Epidermal melanocyte (primary cell): ENCODE data around the gene NCAPH2.

Experiments
- DNase-seq: peaks from one replicate; pipeline ENCODE4 v3.0.0; 2011; ENCODE audit warnings: low spot score; ENCODE audit not compliant: insufficient read length

The NCAPH2 gene

DNA sequence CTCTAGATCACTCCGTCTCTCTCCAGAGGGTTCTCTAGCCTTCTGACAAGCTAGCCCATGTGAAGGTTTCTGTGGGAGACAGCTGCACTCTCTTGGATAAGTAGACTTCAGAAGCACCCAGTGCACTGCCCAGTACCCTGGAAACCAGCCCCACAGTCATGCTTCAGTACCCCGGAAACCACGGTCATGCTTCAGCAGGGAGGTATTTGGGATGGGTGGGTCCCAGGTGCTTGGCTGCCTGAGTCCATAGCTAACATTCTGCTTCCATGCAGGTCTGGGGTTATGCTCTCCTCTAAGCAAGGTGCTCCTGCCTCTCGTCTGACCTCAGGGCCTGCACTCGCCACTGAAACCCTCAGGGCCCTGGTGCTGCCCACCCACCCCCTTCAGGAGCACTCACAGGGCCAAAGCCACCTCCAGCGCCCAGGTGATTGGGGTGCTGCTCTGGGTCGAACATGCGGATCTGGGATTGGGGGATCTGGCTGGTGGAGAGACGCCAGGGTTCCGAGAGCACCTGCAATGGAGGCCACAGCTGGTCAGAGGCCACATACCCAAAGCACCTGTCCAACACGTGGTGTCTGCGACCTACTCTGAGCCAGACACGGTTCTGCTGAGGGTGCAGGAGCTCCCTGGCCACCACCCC, 62.0 kb downstream of the NCAPH2 start:
- DNase-seq = no peak

DNA sequence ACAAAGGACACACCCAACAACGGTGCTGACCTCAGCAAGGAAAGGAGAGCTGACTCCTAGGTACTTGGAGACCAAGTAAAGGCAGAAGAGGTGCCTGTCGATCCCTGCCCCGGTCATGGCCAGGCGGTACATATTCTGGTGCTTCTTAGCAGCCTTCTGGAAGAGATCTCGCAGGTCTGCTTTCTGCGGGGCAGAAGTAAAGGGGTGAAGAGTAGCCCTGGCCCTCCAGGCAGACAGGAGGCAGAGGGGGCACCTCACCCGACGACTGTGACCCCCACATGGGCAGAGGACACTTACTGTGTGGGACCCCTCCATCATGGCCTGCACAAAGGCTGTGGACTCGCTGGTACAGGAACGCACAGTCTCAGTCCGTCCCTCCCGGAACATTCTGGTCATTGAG, 62.8 kb downstream of the NCAPH2 start:
- no peak for DNase-seq

DNA sequence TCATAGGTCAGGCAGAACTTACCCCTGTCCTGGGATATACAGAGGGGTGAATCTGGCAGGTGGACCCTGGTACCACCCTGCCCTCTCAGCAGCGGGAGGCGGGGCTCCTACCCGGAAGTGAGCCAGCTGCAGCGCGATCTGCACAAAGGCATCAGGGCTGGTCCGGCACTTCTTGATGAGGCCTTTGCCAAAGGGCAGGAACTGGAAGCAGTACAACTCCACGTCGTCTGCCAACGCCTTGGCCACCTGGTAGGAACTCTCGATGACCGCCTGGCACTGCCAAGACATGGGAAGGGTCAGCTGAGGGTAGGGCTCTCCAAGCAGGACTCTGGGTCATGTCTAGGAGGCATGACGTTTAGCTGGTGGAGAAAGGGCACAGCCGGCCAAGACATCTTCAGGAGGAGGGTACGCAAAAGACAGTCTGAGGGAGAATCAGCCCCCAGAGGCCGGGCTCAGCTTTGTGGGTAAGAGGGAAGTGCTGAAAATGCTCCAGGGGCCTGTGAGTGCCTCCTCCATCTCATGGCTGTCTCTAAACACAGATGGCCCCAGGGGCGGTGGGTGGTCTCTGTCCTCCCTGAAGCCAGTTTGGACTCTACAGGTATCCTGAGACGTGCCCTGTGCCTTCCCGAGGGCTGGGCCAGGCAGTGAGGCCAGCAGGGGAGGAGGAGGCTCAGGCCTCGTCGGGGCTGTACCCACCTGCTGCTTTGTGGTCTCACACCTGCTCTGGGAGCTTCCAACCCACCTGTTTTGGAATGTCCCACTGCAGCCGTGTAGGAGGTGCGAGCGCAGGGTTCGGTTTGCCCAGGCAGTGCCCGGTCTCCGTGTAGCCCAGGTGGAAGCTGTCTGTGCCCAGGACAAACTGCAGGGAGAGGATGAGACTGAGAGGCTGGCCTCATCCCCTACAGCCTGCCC, 63.5 kb downstream of the NCAPH2 start:
- no peak for DNase-seq

DNA sequence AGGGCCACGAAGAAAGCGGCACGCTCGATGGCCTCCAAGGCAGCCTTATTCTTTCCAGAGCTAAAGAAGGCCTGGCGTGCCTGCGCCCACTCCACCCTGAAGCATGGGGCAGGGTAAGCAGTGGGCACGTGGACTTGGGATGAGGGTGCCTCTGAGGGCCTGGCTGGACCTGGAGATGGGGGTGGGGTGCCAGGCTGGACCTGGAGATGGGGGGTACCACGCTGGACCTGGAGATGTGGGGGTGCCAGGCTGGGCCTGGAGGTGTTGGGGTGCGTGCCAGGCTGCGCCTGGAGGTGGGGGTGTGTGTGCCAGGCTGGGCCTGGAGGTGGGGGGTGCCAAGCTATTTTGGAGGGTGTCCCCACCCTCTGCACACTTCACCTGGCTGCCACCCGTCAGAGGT, 64.9 kb downstream of the NCAPH2 start:
- no peak for DNase-seq

DNA sequence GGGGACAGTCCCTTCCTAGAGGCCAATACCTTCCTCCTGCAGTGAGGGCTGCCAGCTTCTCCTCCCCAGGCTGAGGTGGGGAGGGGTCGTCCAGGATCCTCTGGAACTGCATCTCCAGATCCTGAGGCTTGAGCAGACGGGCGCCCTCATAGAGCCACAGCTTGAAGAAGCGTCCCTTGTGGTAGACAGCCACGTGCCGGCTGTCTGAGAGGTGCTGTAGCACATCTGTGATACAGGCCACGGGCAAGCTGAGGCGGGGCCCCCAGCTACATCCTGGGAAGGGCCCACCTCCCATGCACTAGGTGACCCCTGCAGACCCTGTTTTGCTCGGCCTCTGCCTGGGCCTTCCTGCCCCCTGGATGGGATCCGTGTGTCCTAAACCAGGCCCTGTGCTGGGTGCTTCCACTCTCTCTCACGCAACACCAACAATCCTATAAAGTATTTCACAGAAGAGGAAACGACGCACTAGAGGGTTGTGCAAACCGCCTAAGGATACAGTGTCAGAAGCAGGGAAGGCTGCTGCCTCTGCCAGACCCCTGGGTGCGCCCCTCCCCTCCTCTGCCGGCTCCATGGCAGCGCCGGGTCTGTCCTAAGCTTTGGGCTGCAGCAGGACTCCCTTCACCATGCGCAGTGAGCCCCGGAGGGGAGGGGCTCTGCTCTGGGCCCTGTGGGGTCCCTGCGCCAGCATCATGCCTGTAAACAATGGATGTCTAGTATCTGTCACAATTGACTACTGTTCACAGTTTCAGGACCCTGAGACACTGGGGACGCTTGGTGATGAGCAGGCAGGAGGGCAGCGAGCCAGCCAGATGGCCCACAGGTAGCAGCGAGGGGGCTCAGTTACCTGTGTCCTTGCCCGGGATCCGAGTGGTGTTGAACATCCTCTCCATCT, 65.7 kb downstream of the NCAPH2 start:
- no peak for DNase-seq

DNA sequence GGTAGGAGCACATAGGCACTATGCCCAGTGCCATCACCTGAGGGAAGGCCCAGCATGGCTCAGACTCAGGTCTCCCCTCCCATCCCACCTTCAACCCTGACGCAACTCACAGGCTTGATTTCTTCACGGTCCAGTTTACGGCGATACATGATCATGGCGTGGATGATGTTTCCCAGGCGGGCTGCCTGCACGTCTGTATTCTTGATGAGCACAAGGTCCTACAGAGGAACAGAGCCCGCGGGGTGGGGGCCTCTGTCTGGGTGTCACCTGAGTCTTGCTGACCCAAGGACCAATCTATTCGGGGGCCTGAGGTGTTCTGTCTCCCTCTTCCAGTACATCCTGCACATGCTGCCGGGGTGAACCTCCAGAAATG, 66.3 kb downstream of the NCAPH2 start:
- DNase-seq = no peak
